Activated CD4-positive, alpha-beta memory T cell treated with anti-CD3 and anti-CD28 coated beads for 36 hours (primary cell): ENCODE data around the gene SCN1B. TPM values are rescaled to one million over a fixed set of nuclear protein-coding genes. Genes with fewer than 3 reads are reported as not detected.
A peak's percentile ranks its signal among the peaks of the same experiment; 100 is the strongest.

Experiments used
- CTCF ChIA-PET: fragments of 350-600 bp; sonication (Branson Sonifier 250); formaldehyde crosslinking; loops from one replicate; lab custom pipeline; 2021; ENCODE audit warnings: antibody characterized with exemption, inconsistent platforms; lab: Charles Lee
- POLR2A ChIA-PET: fragments of 350-600 bp; sonication (Branson Sonifier 250); formaldehyde crosslinking; loops from one replicate; lab custom pipeline; 2021; ENCODE audit warnings: antibody characterized with exemption; lab: Charles Lee
- DNase-seq: peaks from one replicate; pipeline ENCODE4 v3.0.0-alpha.2; 2020
- H3K27ac Mint-ChIP-seq: one replicate; pipeline ENCODE4 v1.8.0; 2021; ENCODE audit warnings: mixed read lengths
- H3K27me3 Mint-ChIP-seq: one replicate; pipeline ENCODE4 v1.8.0; 2021; ENCODE audit warnings: mixed read lengths
- H3K36me3 Mint-ChIP-seq: one replicate; pipeline ENCODE4 v1.8.0; 2021; ENCODE audit warnings: mixed read lengths
- H3K4me1 Mint-ChIP-seq: one replicate; pipeline ENCODE4 v1.8.0; 2021; ENCODE audit warnings: low read depth, mixed read lengths
- H3K4me3 Mint-ChIP-seq: one replicate; pipeline ENCODE4 v1.8.0; 2021; ENCODE audit warnings: mild to moderate bottlenecking, mixed read lengths
- H3K9me3 Mint-ChIP-seq: one replicate; pipeline ENCODE4 v1.8.0; 2021; ENCODE audit warnings: mixed read lengths
- intact Hi-C: fragments of 100-400 bp; cut with micrococcal nuclease; formaldehyde crosslinking; loops from one replicate; pipeline ENCODE4 v1.15.1; 2023
- total RNA-seq, 2 experiments: library from RNA; stranded (reverse); gene quantifications; one replicate each; pipeline ENCODE4 v1.2.3, GENCODE V29; 2021

The SCN1B gene
- total RNA-seq, 2 experiments from 2014 or later, result 1.1 to 1.6 TPM

DNA sequence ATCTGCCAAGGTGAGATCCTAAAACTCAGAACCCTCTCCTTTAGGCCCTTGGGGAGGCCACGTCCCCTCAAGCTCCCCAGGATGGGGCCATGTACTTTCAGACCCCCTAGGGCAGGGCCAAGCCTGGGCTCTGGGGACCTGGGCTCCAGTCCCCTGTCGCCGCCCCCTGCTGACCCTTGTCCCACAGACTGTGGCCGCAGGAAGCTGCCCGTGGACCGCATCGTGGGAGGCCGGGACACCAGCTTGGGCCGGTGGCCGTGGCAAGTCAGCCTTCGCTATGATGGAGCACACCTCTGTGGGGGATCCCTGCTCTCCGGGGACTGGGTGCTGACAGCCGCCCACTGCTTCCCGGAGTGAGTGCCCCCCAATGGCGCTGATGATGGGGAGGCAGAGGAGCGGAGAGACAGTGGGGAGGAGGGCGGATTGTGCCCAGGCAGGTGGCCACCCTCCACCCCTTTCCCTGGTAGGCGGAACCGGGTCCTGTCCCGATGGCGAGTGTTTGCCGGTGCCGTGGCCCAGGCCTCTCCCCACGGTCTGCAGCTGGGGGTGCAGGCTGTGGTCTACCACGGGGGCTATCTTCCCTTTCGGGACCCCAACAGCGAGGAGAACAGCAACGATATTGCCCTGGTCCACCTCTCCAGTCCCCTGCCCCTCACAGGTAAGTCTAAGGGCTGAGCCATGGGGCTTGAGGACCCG, 30.0 kb downstream of the SCN1B start:
- Mint-ChIP-seq H3K36me3 (no peaks in the 10 kb centered on the region), H3K4me1 (peaks cover 11% of the 10 kb centered on the region), H3K9me3 (no peaks in the 10 kb centered on the region), H3K27ac (no peak overlapping the region), H3K27me3 (no peaks in the 10 kb centered on the region), H3K4me3 (no peak overlapping the region)
- ChIA-PET POLR2A (no interaction called here), CTCF (no interaction called here)
- DNase-seq, result no peak
- intact Hi-C loops, result loop anchor here (10.0 kb wide), 1 partner anchor 154 kb away; no protein-coding TSS in a partner anchor

DNA sequence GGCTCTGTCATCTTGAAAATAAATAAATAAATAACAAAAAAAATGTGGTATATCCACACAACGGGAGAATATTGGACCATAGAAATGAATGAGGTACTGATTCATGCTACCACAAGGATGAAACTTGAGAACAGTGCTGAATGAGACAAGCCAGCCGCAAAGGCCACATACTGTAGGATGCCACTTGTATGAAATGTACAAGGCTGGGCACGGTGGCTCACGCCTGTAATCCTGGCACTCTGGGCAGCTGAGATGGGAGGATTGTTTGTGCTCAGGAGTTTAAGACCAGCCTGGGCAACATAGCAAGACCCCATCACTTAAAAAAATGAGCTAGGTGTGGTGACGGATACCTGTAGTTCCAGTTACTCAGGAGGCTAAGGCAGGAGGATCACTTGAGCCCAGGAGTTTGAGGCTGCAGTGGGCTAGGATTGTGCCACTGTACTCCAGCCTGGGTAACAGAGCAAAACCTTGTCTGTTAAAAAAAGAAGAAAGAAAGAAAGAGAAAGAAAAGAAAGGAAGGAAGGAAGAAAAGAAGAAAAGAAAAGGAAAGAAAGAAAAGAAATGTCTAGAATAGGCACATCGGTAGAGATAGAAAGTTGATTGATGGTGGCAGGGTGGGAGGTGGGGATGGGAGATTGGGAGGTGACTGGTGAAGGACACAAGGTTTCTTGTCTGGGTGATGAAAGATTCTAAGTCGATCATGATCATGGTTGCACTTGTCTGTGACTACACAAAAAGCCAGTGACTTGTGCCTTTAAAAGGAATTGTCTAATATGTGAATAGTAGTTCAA, 31.5 kb downstream of the SCN1B start:
- intact Hi-C loops, result loop anchor here (10.0 kb wide), 1 partner anchor 153 kb away; no protein-coding TSS in a partner anchor

DNA sequence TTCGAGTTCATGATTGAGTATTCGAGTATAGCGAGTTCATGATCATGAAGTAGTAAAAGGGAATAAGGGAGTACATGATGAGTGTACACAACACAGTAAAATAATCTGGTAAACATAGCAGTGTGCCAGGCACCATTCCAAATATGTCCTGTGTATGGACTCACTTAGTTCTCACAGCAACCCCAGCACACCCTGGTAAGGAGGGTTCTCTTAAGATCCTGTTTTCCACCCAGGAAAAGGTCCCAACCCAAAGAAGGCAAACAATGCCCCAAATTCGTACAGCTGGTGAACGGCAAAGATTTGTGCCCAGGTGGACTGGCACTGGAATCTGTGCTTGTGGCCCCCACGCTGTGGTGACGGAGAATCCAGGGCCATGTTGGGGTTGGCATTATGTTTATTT, 32.7 kb downstream of the SCN1B start:
- CTCF ChIA-PET, result interaction anchor here (0.7 to 3.8 kb wide), 5 partner anchors 16 to 154 kb away, joined by 3 to 22 read pairs (median 4); no protein-coding TSS in a partner anchor
- no peak for DNase-seq
- Mint-ChIP-seq H3K4me1 (peaks cover 18% of the 10 kb centered on the region), H3K27me3 (no peaks in the 10 kb centered on the region), H3K4me3 (no peak overlapping the region), H3K36me3 (no peaks in the 10 kb centered on the region), H3K27ac (no peak overlapping the region), H3K9me3 (peaks cover 4% of the 10 kb centered on the region)
- intact Hi-C loops, result loop anchor here (10.0 kb wide), 1 partner anchor 152 kb away; no protein-coding TSS in a partner anchor
- POLR2A ChIA-PET, result no interaction called here

More for the DNA sequence above, 31.5 kb downstream of the SCN1B start:
- H3K27me3 Mint-ChIP-seq, result no peaks in the 10 kb centered on the region
- ChIA-PET POLR2A (no interaction called here), CTCF (interaction anchor here (1.4 to 3.8 kb wide), 2 partner anchors 18 to 74 kb away, joined by 3 to 22 read pairs; partner anchors contain the start of gene LGI4)
- peaks cover 3% of the 10 kb centered on the region for H3K9me3 Mint-ChIP-seq
- H3K4me3 Mint-ChIP-seq, result no peak overlapping the region
- no peak for DNase-seq
- H3K4me1 Mint-ChIP-seq, result peaks cover 14% of the 10 kb centered on the region
- H3K36me3 Mint-ChIP-seq, result no peaks in the 10 kb centered on the region
- H3K27ac Mint-ChIP-seq, result no peak overlapping the region

DNA sequence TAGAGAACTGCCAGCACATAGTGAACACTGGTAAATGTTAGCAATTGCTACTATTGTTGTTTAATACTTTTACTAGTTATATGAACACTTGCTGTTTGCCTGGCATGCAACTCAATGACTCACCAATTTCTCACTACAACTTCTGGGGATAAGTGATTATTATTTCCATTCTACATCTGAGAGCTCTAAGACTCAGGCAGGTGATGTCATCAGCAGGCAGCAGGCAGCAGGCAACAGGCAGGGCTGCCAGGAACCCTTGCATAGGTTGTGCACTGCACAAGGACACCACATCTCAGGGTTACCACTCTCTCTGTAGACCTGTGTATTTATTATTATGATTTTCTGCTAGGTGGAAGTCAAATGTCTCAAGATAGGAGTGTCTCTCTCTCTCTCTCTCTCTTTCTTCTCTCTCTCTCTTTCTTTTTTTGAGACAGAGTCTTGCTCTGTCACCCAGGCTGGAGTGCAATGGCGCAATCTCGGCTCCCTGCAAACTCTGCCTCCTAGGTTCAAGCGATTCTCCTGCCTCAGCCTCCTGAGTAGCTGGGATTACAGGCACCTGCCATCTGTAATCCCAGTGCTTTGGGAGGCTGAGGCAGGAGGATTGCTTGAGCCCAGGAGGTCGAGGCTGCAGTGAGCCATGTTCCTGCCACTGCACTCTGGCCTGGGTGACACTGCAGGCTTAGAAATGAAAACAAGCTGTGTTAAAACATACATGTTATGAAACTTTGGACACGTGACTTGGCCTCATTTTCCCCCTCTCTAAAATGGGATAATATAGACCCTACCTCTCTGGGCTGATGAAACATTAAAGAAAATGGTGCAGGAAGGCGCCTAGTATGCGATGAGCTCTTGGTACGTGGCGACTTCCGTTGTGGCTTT, 33.9 kb downstream of the SCN1B start:
- intact Hi-C loops, result loop anchor here (10.0 kb wide), 1 partner anchor 151 kb away; no protein-coding TSS in a partner anchor
- ChIA-PET POLR2A (no interaction called here), CTCF (interaction anchor here (0.9 to 3.8 kb wide), 8 partner anchors 9 to 77 kb away, joined by 3 to 22 read pairs (median 4); no protein-coding TSS in a partner anchor)
- Mint-ChIP-seq H3K27me3 (no peaks in the 10 kb centered on the region), H3K36me3 (no peaks in the 10 kb centered on the region), H3K9me3 (peaks cover 4% of the 10 kb centered on the region), H3K27ac (peak overlapping the region; percentile 26), H3K4me3 (no peak overlapping the region), H3K4me1 (peaks cover 18% of the 10 kb centered on the region)
- DNase-seq, result peak; percentile 44

DNA sequence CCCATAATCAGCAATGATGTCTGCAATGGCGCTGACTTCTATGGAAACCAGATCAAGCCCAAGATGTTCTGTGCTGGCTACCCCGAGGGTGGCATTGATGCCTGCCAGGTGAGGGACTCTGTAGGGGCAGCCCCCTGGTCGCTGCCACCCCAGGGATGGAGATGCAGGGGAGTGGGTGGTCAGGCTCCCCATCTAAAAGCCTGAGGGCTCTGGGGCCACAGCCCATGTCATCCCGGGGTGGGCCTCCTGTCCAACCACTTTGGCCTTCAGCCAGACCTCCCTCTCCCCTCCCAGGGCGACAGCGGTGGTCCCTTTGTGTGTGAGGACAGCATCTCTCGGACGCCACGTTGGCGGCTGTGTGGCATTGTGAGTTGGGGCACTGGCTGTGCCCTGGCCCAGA, 35.3 kb downstream of the SCN1B start:
- intact Hi-C loops, result loop anchor here (10.0 kb wide), 1 partner anchor 149 kb away; no protein-coding TSS in a partner anchor
- no peak for DNase-seq
- ChIA-PET POLR2A (no interaction called here), CTCF (interaction anchor here (0.6 to 3.8 kb wide), 6 partner anchors 21 to 82 kb away, joined by 3 to 22 read pairs (median 8); no protein-coding TSS in a partner anchor)
- H3K4me1 Mint-ChIP-seq, result peaks cover 18% of the 10 kb centered on the region
- H3K27me3 Mint-ChIP-seq, result no peaks in the 10 kb centered on the region
- H3K36me3 Mint-ChIP-seq, result peaks cover under 1% of the 10 kb centered on the region
- H3K27ac Mint-ChIP-seq, result no peak overlapping the region
- no peak overlapping the region for H3K4me3 Mint-ChIP-seq
- H3K9me3 Mint-ChIP-seq, result peaks cover 9% of the 10 kb centered on the region

DNA sequence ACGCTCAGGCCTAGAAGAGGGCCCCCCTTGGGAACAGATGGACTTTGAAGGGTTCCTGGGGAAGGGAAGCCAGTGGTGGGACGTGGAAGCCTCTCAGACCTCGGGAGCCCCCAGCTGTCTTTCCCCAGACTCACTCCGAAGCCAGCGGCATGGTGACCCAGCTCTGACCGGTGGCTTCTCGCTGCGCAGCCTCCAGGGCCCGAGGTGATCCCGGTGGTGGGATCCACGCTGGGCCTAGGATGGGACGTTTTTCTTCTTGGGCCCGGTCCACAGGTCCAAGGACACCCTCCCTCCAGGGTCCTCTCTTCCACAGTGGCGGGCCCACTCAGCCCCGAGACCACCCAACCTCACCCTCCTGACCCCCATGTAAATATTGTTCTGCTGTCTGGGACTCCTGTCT, 35.9 kb downstream of the SCN1B start:
- Mint-ChIP-seq H3K9me3 (peaks cover 11% of the 10 kb centered on the region), H3K4me1 (peaks cover 18% of the 10 kb centered on the region), H3K36me3 (peaks cover 2% of the 10 kb centered on the region), H3K27me3 (no peaks in the 10 kb centered on the region), H3K27ac (no peak overlapping the region), H3K4me3 (no peak overlapping the region)
- intact Hi-C loops, result loop anchor here (2.0 to 10.0 kb wide), 2 partner anchors 25 to 149 kb away; no protein-coding TSS in a partner anchor
- DNase-seq, result no peak
- CTCF ChIA-PET, result interaction anchor here (0.5 to 3.0 kb wide), 25 partner anchors 8 to 516 kb away, joined by 3 to 59 read pairs (median 6); partner anchors contain the start of genes FXYD5 and LGI4
- POLR2A ChIA-PET, result interaction anchor here (1.2 kb wide), 1 partner anchor 76 kb away, joined by 5 read pairs; no protein-coding TSS in a partner anchor

DNA sequence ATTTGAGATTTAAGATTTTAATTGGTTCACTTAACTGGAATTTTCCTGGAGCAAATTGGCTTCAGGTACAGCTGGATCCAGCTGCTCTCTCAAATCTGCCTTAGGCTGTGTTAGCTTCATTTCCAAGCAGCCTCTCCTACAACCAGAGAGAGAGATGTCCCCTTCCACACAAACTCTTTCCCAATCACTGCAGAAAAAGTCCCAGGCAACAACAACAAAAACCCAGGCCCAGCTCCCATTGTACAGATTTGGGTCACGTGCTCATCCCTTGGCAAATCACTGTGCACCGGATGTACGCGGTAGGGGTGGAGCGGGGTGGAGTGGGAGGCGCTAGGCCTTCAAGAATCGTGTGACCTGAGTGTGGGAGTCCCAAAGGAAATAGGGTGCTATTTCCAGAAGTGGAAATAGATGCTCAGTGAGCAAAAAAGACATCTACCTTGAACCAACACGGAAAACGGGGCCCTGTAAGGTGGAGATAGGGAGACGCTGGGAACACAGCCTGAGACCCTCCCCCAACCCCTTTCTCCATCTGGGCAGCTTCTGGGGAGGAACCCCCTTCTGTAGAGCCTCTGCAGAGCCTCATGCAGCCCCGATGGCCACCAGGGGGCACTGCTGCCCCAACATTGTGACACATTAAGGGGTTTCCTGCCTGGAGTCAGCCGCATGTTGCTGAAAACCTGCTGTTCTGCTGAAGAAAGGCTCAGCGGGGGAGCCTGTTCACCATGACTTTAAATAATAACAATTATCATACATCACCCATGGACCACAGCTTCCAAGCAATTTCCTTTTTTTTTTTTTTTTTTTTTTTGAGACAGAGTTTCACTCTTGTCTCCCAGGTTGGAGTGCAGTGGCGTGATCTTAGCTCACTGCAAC, 36.7 kb downstream of the SCN1B start:
- intact Hi-C loops, result loop anchor here (1.0 to 10.0 kb wide), 3 partner anchors 24 to 148 kb away; partner anchors contain the start of gene LGI4
- POLR2A ChIA-PET, result interaction anchor here (0.6 to 1.2 kb wide), 2 partner anchors 75 to 394 kb away, joined by 4 to 5 read pairs; no protein-coding TSS in a partner anchor
- H3K27ac Mint-ChIP-seq, result peak overlapping the region; percentile 55

DNA sequence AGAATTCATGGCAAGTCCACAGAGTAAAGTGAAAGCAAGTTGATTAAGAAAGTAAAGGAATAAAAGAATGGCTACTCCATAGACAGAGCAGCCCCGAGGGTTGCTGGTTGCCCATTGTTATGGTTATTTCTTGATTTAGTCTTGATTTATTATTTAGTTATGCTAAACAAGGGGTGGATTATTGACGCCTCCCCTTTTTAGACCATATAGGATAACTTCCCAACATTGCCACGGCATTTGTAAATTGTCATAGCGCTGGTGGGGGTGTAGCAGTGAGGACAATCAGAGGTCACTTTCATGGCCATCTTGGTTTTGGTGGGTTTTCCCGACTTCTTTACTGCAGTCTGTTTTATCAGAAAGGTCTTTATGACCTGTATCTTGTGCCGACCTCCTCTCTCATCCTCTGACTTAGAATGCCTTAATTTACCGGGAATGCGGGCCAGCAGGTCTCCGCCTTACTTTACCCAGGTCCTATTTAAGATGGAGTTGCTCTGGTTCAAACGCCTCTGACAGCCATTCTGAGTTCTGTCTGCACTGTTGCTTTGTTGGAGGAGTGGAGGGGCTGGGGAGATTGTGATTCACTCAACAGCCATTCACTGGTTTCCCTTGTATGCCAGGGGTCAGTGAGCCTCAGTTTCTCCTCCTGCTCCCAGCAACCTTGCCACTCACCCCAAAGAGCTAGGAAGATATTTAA, 38.8 kb downstream of the SCN1B start:
- no peak for DNase-seq
- intact Hi-C loops, result loop anchor here (10.0 kb wide), 1 partner anchor 146 kb away; no protein-coding TSS in a partner anchor
- Mint-ChIP-seq H3K27ac (no peak overlapping the region), H3K9me3 (peaks cover 11% of the 10 kb centered on the region), H3K27me3 (no peaks in the 10 kb centered on the region), H3K4me3 (no peak overlapping the region), H3K36me3 (peaks cover 2% of the 10 kb centered on the region), H3K4me1 (peaks cover 11% of the 10 kb centered on the region)
- POLR2A ChIA-PET, result interaction anchor here (1.1 kb wide), 1 partner anchor 97 kb away, joined by 3 read pairs; no protein-coding TSS in a partner anchor
- CTCF ChIA-PET, result interaction anchor here (0.7 to 3.0 kb wide), 6 partner anchors 17 to 72 kb away, joined by 3 to 59 read pairs (median 8); partner anchors contain the start of gene LGI4

More for the DNA sequence above, 36.7 kb downstream of the SCN1B start:
- H3K27me3 Mint-ChIP-seq, result no peaks in the 10 kb centered on the region
- H3K4me1 Mint-ChIP-seq, result peaks cover 18% of the 10 kb centered on the region
- peaks cover 11% of the 10 kb centered on the region for H3K9me3 Mint-ChIP-seq
- H3K36me3 Mint-ChIP-seq, result peaks cover 2% of the 10 kb centered on the region
- DNase-seq, result peak; percentile 94
- CTCF ChIA-PET, result interaction anchor here (0.5 to 3.0 kb wide), 34 partner anchors 9 to 515 kb away, joined by 3 to 59 read pairs (median 5); partner anchors contain the start of genes FXYD5 and LGI4
- H3K4me3 Mint-ChIP-seq, result peak overlapping the region; percentile 21

DNA sequence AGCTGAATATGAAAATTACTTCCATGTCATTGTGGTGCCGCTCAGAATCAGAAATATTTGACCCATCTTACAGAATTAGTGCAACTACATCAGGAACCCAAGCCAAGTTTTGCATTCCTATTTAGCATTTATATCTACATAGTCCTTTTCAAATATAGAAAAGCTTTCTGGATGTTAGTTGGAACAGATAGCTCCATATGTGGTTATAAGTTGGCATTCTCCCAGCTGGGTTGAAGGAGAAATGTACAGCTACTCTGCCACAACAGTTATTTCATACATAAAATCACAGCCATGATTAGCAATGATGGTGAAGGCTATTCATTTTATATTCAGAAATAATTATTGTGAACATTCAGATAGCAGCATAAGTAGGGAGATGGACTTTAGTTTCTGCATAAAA, 39.4 kb downstream of the SCN1B start:
- H3K36me3 Mint-ChIP-seq, result peaks cover 2% of the 10 kb centered on the region
- intact Hi-C loops, result loop anchor here (10.0 kb wide), 1 partner anchor 145 kb away; no protein-coding TSS in a partner anchor
- H3K27ac Mint-ChIP-seq, result no peak overlapping the region
- H3K27me3 Mint-ChIP-seq, result no peaks in the 10 kb centered on the region
- H3K4me1 Mint-ChIP-seq, result peaks cover 6% of the 10 kb centered on the region
- H3K9me3 Mint-ChIP-seq, result peaks cover 11% of the 10 kb centered on the region
- ChIA-PET CTCF (interaction anchor here (0.6 to 2.8 kb wide), 5 partner anchors 16 to 724 kb away, joined by 3 to 16 read pairs (median 3); partner anchors contain the start of gene LGI4), POLR2A (interaction anchor here (1.1 kb wide), 1 partner anchor 98 kb away, joined by 3 read pairs; no protein-coding TSS in a partner anchor)
- no peak for DNase-seq
- H3K4me3 Mint-ChIP-seq, result no peak overlapping the region
